ENCODE measurements around the gene SSBP4. TPM values are rescaled to one million over a fixed set of nuclear protein-coding genes. Genes with fewer than 3 reads are reported as not detected.

SSBP4 gene
- total RNA-seq, 4 donors from 2014 or later = 34.0 to 85.8 (median 39.9) TPM

DNA sequence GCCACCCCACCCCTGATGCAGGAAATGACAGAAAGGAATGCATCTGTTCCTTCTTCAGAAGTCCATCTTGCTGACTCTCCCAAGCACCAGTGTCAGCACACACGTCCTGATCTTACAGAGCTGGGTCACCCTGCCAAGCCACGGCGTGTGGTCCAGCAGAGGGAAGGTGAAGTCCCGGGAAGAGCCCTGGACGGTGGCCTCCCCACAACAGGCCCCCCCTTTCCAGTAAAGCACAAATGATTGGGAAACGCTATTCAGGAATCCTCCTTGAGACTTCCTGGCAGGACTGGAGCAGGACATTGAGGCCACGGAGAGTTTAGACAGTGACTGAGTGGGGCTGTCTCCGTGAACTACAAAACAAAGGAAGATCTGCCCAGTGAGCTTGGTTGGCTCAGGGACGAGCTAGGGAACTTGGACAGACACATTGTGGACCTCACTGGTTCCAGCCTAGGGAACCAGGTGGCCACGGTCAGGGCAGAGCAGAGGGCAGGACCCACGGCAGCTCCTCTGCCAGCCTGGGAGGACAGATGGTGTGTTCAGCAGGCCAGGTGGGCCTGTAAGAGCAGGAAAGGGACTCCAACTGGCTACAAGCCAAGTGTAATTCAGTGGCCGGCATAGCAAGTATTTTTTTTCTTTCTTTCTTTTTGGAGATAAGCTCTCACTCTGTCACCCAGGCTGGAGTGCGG lies 61.0 kb downstream of the SSBP4 start:
- TF ChIP-seq, protein P1, sequence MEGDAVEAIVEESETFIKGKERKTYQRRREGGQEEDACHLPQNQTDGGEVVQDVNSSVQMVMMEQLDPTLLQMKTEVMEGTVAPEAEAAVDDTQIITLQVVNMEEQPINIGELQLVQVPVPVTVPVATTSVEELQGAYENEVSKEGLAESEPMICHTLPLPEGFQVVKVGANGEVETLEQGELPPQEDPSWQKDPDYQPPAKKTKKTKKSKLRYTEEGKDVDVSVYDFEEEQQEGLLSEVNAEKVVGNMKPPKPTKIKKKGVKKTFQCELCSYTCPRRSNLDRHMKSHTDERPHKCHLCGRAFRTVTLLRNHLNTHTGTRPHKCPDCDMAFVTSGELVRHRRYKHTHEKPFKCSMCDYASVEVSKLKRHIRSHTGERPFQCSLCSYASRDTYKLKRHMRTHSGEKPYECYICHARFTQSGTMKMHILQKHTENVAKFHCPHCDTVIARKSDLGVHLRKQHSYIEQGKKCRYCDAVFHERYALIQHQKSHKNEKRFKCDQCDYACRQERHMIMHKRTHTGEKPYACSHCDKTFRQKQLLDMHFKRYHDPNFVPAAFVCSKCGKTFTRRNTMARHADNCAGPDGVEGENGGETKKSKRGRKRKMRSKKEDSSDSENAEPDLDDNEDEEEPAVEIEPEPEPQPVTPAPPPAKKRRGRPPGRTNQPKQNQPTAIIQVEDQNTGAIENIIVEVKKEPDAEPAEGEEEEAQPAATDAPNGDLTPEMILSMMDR (IDR thresholded peaks at IDR 0.05) = no peak
- TF ChIP-seq POLR2A (IDR thresholded peaks at IDR 0.05) = no peak
- Histone ChIP-seq H3K4me3 (no peak overlapping the region), H3K27ac (peak overlapping the region; percentile 56 to 85 (median 78)), H3K9me3 (no peaks in the 10 kb centered on the region), H3K36me3 (no peaks in the 10 kb centered on the region), H3K4me1 (peaks cover under 1 to 74% (median 21%) of the 10 kb centered on the region in 4 donors), H3K27me3 (no peaks in the 10 kb centered on the region)
- peak in 1 of 3 donors; percentile 80 for DNase-seq

DNA sequence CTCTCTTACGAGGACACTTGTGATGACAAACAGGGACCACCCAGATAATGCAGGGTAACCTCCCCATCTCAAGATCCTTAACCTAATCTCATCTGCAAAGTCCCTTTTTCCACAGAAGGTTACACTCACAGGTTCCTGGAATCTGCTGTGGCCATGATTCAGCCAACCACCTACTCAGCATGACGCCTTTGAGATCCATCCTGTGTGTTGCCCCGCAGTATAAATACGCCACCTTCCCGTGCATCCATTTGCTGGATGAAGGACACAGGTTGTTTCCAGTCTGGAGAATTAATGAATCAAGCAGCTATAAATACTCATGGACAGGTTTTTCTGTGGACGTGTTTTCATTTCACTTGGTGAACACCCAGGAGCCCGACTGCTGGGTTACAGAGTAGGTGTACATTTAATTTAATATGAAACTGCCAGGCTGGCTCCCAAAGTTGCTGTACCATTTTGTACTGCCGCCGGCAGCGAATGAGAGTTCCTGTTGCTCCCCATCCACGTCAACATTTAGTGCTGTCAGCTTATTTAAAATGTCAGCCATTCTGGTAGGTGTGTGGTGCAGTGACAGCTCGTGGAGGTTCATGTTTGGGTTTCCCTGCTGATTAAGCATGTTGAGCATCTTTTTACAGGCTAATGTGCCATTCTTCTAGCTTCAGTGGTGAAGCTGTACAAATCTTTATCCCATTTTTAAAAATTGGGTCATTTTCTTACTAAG lies 62.5 kb downstream of the SSBP4 start:
- H3K4me1 ChIP-seq = peaks cover 15 to 74% (median 24%) of the 10 kb centered on the region in 4 donors
- no peaks in the 10 kb centered on the region for H3K9me3 ChIP-seq
- peak overlapping the region in 2 of 4 donors; percentile 21 to 85 for H3K27ac ChIP-seq
- no peak for TF ChIP-seq POLR2A (IDR thresholded peaks at IDR 0.05)
- TF ChIP-seq, protein P1 (IDR thresholded peaks at IDR 0.05) = no peak
- H3K27me3 ChIP-seq = no peaks in the 10 kb centered on the region
- H3K36me3 ChIP-seq = no peaks in the 10 kb centered on the region
- DNase-seq = no peak
- no peak overlapping the region for H3K4me3 ChIP-seq

DNA sequence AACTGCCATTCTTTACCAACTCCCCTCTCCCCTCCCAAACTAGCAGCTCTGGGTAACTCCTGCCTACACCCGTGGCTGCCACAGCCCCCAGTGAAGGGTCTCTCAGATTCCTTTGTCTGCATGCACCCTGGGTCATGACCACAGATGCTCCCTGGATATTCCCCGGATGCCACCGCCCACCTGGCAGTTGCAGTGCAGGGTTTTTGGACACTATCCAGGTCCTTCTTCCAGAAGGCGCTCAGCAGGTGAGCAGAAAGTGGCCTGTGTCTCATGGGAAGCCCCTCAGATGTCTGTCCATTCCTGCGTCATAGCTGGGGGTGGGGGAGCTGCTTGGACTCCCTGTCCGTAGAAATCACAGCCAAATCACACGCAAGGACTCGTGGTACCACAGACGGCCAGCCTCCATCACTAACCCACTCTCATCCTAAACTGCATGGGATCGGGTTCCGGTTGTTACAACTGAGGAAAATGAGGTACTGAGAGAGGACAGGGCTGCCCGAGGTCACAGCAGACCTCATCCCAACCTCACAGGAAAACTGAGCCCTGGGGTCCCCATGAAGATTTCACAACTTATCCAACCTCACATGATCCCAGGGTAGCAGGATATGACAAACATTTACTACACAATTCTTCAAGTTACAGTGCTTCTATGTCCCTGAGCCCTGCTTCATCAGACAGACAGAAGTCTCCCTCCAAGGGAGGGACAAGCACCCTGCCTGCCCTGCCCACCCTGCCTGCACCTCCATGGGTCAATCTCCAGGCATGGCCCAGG lies 64.1 kb downstream of the SSBP4 start:
- peaks cover 19 to 77% (median 25%) of the 10 kb centered on the region in 4 donors for H3K4me1 ChIP-seq
- no peak for TF ChIP-seq POLR2A (IDR thresholded peaks at IDR 0.05)
- TF ChIP-seq, protein P1 (IDR thresholded peaks at IDR 0.05) = no peak
- no peak for DNase-seq
- no peaks in the 10 kb centered on the region for H3K9me3 ChIP-seq
- no peaks in the 10 kb centered on the region for H3K27me3 ChIP-seq
- H3K36me3 ChIP-seq = no peaks in the 10 kb centered on the region
- H3K4me3 ChIP-seq = no peak overlapping the region
- H3K27ac ChIP-seq = peak overlapping the region in 2 of 4 donors; percentile 38 to 91

Small RNA genes within 50 kb of the gene (small RNA-seq; reads per million reads assigned to genes)
- gene MIR3189 = 0 reads per million in 2 donors

Other genes with a start within 250 kb of the SSBP4 start
- gene IFI30, start 245.6 kb upstream of the SSBP4 start, total RNA-seq = 100 to 1,000 TPM in 1 of 4 donors, 10 to 100 TPM in 3; 54.9 to 109 (median 60.7) TPM
- 10 to 100 TPM in 3 of 4 donors, 1 to 10 TPM in 1; 4.1 to 19.6 (median 16.0) TPM for gene MPV17L2, start 226.2 kb upstream of the SSBP4 start, total RNA-seq
- 1 to 10 TPM in 3 of 4 donors, not detected in 1; 6.1 to 9.5 (median 8.3) TPM for gene RAB3A, start 215.4 kb upstream of the SSBP4 start, total RNA-seq
- gene PDE4C, start 193.0 kb upstream of the SSBP4 start, total RNA-seq = 1 to 10 TPM in 3 of 4 donors, not detected in 1; 3.9 to 8.3 (median 8.3) TPM
- gene IQCN, start 144.9 kb upstream of the SSBP4 start, total RNA-seq = 10 to 100 TPM in 2 of 4 donors, 1 to 10 TPM in 2; 7.4 to 40.2 (median 17.0) TPM
- gene JUND, start 137.8 kb upstream of the SSBP4 start, total RNA-seq = 100 to 1,000 TPM; 629 to 753 (median 680) TPM
- gene LSM4, start 96.3 kb upstream of the SSBP4 start, total RNA-seq = 100 to 1,000 TPM; 102 to 193 (median 178) TPM
- 100 to 1,000 TPM in 1 of 4 donors, 10 to 100 TPM in 3; 45.4 to 138 (median 89.2) TPM for gene PGPEP1, start 78.8 kb upstream of the SSBP4 start, total RNA-seq
- gene GDF15, start 33.2 kb upstream of the SSBP4 start, total RNA-seq = 10 to 100 TPM in 1 of 4 donors, 1 to 10 TPM in 3; 6.8 to 11.6 (median 9.0) TPM
- gene LRRC25, start 21.8 kb upstream of the SSBP4 start, total RNA-seq = 1 to 10 TPM; 2.5 to 4.2 (median 3.6) TPM
- gene ISYNA1, start 18.7 kb downstream of the SSBP4 start, total RNA-seq = 10 to 100 TPM in 3 of 4 donors, 1 to 10 TPM in 1; 5.3 to 26.4 (median 14.0) TPM
- gene ELL, start 102.7 kb downstream of the SSBP4 start, total RNA-seq = 10 to 100 TPM; 18.9 to 49.5 (median 34.2) TPM
- gene FKBP8, start 124.2 kb downstream of the SSBP4 start, total RNA-seq = 100 to 1,000 TPM; 231 to 333 (median 264) TPM
- 100 to 1,000 TPM in 3 of 4 donors, 10 to 100 TPM in 1; 82.0 to 226 (median 142) TPM for gene KXD1, start 138.5 kb downstream of the SSBP4 start, total RNA-seq
- 100 to 1,000 TPM; 222 to 609 (median 308) TPM for gene UBA52, start 152.5 kb downstream of the SSBP4 start, total RNA-seq
- gene REX1BD, start 169.4 kb downstream of the SSBP4 start, total RNA-seq = 10 to 100 TPM; 68.1 to 76.3 (median 72.2) TPM
- gene CRLF1, start 187.4 kb downstream of the SSBP4 start, total RNA-seq = 10 to 100 TPM in 3 of 4 donors, 1 to 10 TPM in 1; 4.0 to 28.9 (median 23.3) TPM
- 1 to 10 TPM in 2 of 4 donors, under 1 TPM in 1, not detected in 1; 0.70 to 2.0 (median 1.7) TPM for gene TMEM59L, start 193.5 kb downstream of the SSBP4 start, total RNA-seq
- gene KLHL26, start 217.6 kb downstream of the SSBP4 start, total RNA-seq = 10 to 100 TPM in 2 of 4 donors, 1 to 10 TPM in 2; 9.9 to 16.0 (median 10.9) TPM